HepG2 (cell line): ENCODE results near the gene NDUFS2. TPM values are rescaled to one million over a fixed set of nuclear protein-coding genes. Genes with fewer than 3 reads are reported as not detected.

Experiments used
- ATF4 ChIP-seq, 2 experiments: fragments of 450-650 bp in 1 of 2; sonication (generic) in 1 of 2; formaldehyde crosslinking; IDR thresholded peaks; 2 replicates each; pipeline versions ENCODE4 v1.5.0 to v1.8.0; 2020 to 2022; ENCODE audit warnings: mild to moderate bottlenecking in 1 of 2, missing genetic modification reagents in 1 of 2
- CEBPZ ChIP-seq: IDR thresholded peaks from 2 replicates; pipeline ENCODE4 v1.6.1; 2012; ENCODE audit warnings: low read length, improper control_type of control experiment
- ELF1 ChIP-seq: sonication (generic); formaldehyde crosslinking; IDR thresholded peaks from 2 replicates; pipeline ENCODE4 v1.4.0; 2020; ENCODE audit warnings: missing genetic modification reagents
- HNF4A ChIP-seq: sonication (generic); formaldehyde crosslinking; IDR thresholded peaks from 2 replicates; pipeline ENCODE4 v1.4.0; 2020; ENCODE audit warnings: missing genetic modification reagents
- KDM6A ChIP-seq: IDR thresholded peaks from 2 replicates; pipeline ENCODE4 v1.6.1; 2016; ENCODE audit warnings: low read depth
- NFYC ChIP-seq: IDR thresholded peaks from 2 replicates; pipeline ENCODE4 v1.6.1; 2016; ENCODE audit warnings: missing genetic modification reagents, missing compliant biosample characterization
- PAWR ChIP-seq: sonication (generic); formaldehyde crosslinking; IDR thresholded peaks from 2 replicates; pipeline ENCODE4 v1.4.0; 2020; ENCODE audit warnings: missing genetic modification reagents, mild to moderate bottlenecking, borderline replicate concordance
- POGZ ChIP-seq: sonication (generic); formaldehyde crosslinking; IDR thresholded peaks from 2 replicates; pipeline ENCODE4 v1.4.0; 2020; ENCODE audit warnings: mild to moderate bottlenecking, missing genetic modification reagents
- SRSF9 ChIP-seq: fragments of 200-400 bp; formaldehyde crosslinking; IDR thresholded peaks from 2 replicates; pipeline ENCODE4 v1.6.1; 2018; ENCODE audit warnings: borderline replicate concordance, mild to moderate bottlenecking, low read depth, low read length; ENCODE audit not compliant: insufficient read depth, poor library complexity, severe bottlenecking
- TMF1 ChIP-seq: sonication (generic); formaldehyde crosslinking; IDR thresholded peaks from 2 replicates; pipeline ENCODE4 v1.8.1; 2022; ENCODE audit warnings: low read depth, missing genetic modification reagents
- U2AF1 ChIP-seq: fragments of 200-400 bp; formaldehyde crosslinking; optimal IDR thresholded peaks from 2 replicates; pipeline ENCODE3; 2017; ENCODE audit warnings: mild to moderate bottlenecking, low read depth, low read length
- ZBTB49 ChIP-seq: sonication (generic); formaldehyde crosslinking; IDR thresholded peaks from 2 replicates; pipeline ENCODE4 v1.4.0; 2020; ENCODE audit warnings: missing genetic modification reagents, borderline replicate concordance
- ZNF142 ChIP-seq: sonication (generic); formaldehyde crosslinking; IDR thresholded peaks from 2 replicates; pipeline ENCODE4 v1.4.0; 2020; ENCODE audit warnings: missing genetic modification reagents
- ZNF260 ChIP-seq: sonication (generic); formaldehyde crosslinking; IDR thresholded peaks from 2 replicates; pipeline ENCODE4 v1.4.0; 2020; ENCODE audit warnings: missing genetic modification reagents, low read depth, mild to moderate bottlenecking, borderline replicate concordance
- ZNF343 ChIP-seq: sonication (generic); formaldehyde crosslinking; IDR thresholded peaks from 2 replicates; pipeline ENCODE4 v1.4.0; 2020; ENCODE audit warnings: mild to moderate bottlenecking, missing genetic modification reagents
- ZSCAN12 ChIP-seq: sonication (generic); formaldehyde crosslinking; IDR thresholded peaks from 2 replicates; pipeline ENCODE4 v1.9.0; 2021; ENCODE audit warnings: mild to moderate bottlenecking, missing genetic modification reagents
- polyA plus RNA-seq, 8 experiments: library from polyadenylated mRNA; depleted of rRNA in 3 of 8; stranded (reverse) in 7 of 8; unstranded in 1 of 8; fragments of >200 nt; fragmentation: Illumina TruSeq in 4 of 8; extraction: Trizol in 4 of 8; gene quantifications; 2 replicates each; pipeline versions ENCODE4 v1.2.1 to v1.2.3, GENCODE V29; 2011 to 2016; ENCODE audit warnings: low read depth in 4 of 8, missing spikeins in 1 of 8, mixed read lengths in 1 of 8; ENCODE audit not compliant: insufficient read depth in 1 of 8
- total RNA-seq, 5 experiments: library from RNA; depleted of rRNA; stranded (reverse); fragments of >200 nt; fragmentation: Illumina TruSeq; extraction: Trizol; gene quantifications; 2 replicates each; pipeline ENCODE4 v1.2.3, GENCODE V29; 2016; ENCODE audit warnings: low read depth in 1 of 5

Gene NDUFS2
- total and polyA plus RNA-seq, 2 of the 13 experiments (the other 11 are each of a cell fraction or from before 2014, with no cell fraction given), result 89.9 to 118 TPM

GRCh38 chr1:161225534-161226319 is 23.6 kb downstream of the NDUFS2 start, which contains the start of gene TOMM40L (continued):
- TF ChIP-seq POGZ (CRISPR knock-in tag) (peak; percentile 57; the same call in 1 of the 2 replicates), KDM6A (CRISPR knock-in tag) (no peak), NFYC (CRISPR knock-in tag) (peak; percentile 93), HNF4A (CRISPR knock-in tag) (0 out of 2 replicates have a peak, but pooled peaks have one; percentile 10), ATF4 (CRISPR knock-in tag; IDR thresholded peaks at IDR 0.05) (no peak), SRSF9 (no peak), ZNF260 (CRISPR knock-in tag) (no peak), U2AF1 (no peak), TMF1 (CRISPR knock-in tag) (no peak), ZNF142 (CRISPR knock-in tag) (no peak), ZNF343 (CRISPR knock-in tag) (no peak), CEBPZ (no peak), ELF1 (CRISPR knock-in tag) (peak; percentile 51), ZSCAN12 (CRISPR knock-in tag) (no peak), ZBTB49 (CRISPR knock-in tag) (no peak), PAWR (CRISPR knock-in tag) (no peak)
